Measurements from ENCODE around the gene NDST1.

NDST1 gene

GRCh38 chr5:150601491-150602345 lies 93.8 kb downstream of the NDST1 start:
- peaks cover 3% of the 10 kb centered on the region for H3K27me3 ChIP-seq (ENCODE audit: insufficient read depth, low read length, poor library complexity)
- no peaks in the 10 kb centered on the region; the same call in 1 of the 2 replicates for H4K20me1 ChIP-seq (ENCODE audit: insufficient read depth, low read length)
- ATAC-seq (ENCODE audit: insufficient read depth, low read depth) (no peak), DNase-seq (no peak)
- no peaks in the 10 kb centered on the region for H3K79me2 ChIP-seq (ENCODE audit: insufficient read depth, low read length)
- H3K4me2 ChIP-seq (ENCODE audit: insufficient read depth, low read length), result no peak overlapping the region
- H3K36me3 ChIP-seq (ENCODE audit: insufficient read depth, low read length), result no peaks in the 10 kb centered on the region
- H2AFZ ChIP-seq (ENCODE audit: low read depth, low read length), result no peak overlapping the region
- no peak for TF ChIP-seq EZH2 (IDR thresholded peaks at IDR 0.05; ENCODE audit: borderline replicate concordance, low read depth, low read length, severe bottlenecking)
- no peak for TF ChIP-seq CTCF (IDR thresholded peaks at IDR 0.05; ENCODE audit: borderline replicate concordance, extremely low read depth, low read length, poor library complexity, severe bottlenecking)
- H3K9me3 ChIP-seq (ENCODE audit: insufficient read depth, low read length, severe bottlenecking), result no peaks in the 10 kb centered on the region
- H3K27ac ChIP-seq (ENCODE audit: low read length), result no peak overlapping the region
- no peak overlapping the region for H3K9ac ChIP-seq (ENCODE audit: low read depth, low read length)
- H3K4me1 ChIP-seq (ENCODE audit: insufficient read depth, low read length), result no peaks in the 10 kb centered on the region
- no peak overlapping the region for H3K4me3 ChIP-seq (ENCODE audit: low read depth in 1 of 2, low read length in 2 of 2)

GRCh38 chr5:150603052-150603451 lies 95.1 kb downstream of the NDST1 start:
- Histone ChIP-seq H3K27me3 (ENCODE audit: insufficient read depth, low read length, poor library complexity) (peaks cover 3% of the 10 kb centered on the region), H3K9me3 (ENCODE audit: insufficient read depth, low read length, severe bottlenecking) (no peaks in the 10 kb centered on the region), H3K4me3 (ENCODE audit: low read depth in 1 of 2, low read length in 2 of 2) (no peak overlapping the region), H3K36me3 (ENCODE audit: insufficient read depth, low read length) (no peaks in the 10 kb centered on the region), H3K4me1 (ENCODE audit: insufficient read depth, low read length) (no peaks in the 10 kb centered on the region), H3K79me2 (ENCODE audit: insufficient read depth, low read length) (no peaks in the 10 kb centered on the region), H2AFZ (ENCODE audit: low read depth, low read length) (no peak overlapping the region), H3K27ac (ENCODE audit: low read length) (no peak overlapping the region), H4K20me1 (ENCODE audit: insufficient read depth, low read length) (no peaks in the 10 kb centered on the region; the same call in 1 of the 2 replicates), H3K9ac (ENCODE audit: low read depth, low read length) (no peak overlapping the region), H3K4me2 (ENCODE audit: insufficient read depth, low read length) (no peak overlapping the region)
- TF ChIP-seq EZH2 (IDR thresholded peaks at IDR 0.05; ENCODE audit: borderline replicate concordance, low read depth, low read length, severe bottlenecking) (no peak), CTCF (IDR thresholded peaks at IDR 0.05; ENCODE audit: borderline replicate concordance, extremely low read depth, low read length, poor library complexity, severe bottlenecking) (no peak)
- DNase-seq, result no peak
- no peak for ATAC-seq (ENCODE audit: insufficient read depth, low read depth)

- Histone ChIP-seq H3K9me3 (ENCODE audit: insufficient read depth, low read length, severe bottlenecking) (no peaks in the 10 kb centered on the region), H3K4me2 (ENCODE audit: insufficient read depth, low read length) (no peak overlapping the region), H4K20me1 (ENCODE audit: insufficient read depth, low read length) (no peaks in the 10 kb centered on the region; the same call in 1 of the 2 replicates), H3K4me3 (ENCODE audit: low read depth in 1 of 2, low read length in 2 of 2) (no peak overlapping the region), H3K4me1 (ENCODE audit: insufficient read depth, low read length) (no peaks in the 10 kb centered on the region), H2AFZ (ENCODE audit: low read depth, low read length) (no peak overlapping the region), H3K27me3 (ENCODE audit: insufficient read depth, low read length, poor library complexity) (peaks cover 3% of the 10 kb centered on the region), H3K36me3 (ENCODE audit: insufficient read depth, low read length) (no peaks in the 10 kb centered on the region), H3K27ac (ENCODE audit: low read length) (no peak overlapping the region), H3K9ac (ENCODE audit: low read depth, low read length) (no peak overlapping the region), H3K79me2 (ENCODE audit: insufficient read depth, low read length) (no peaks in the 10 kb centered on the region)
- no peak for ATAC-seq (ENCODE audit: insufficient read depth, low read depth)
- DNase-seq, result no peak
- TF ChIP-seq CTCF (IDR thresholded peaks at IDR 0.05; ENCODE audit: borderline replicate concordance, extremely low read depth, low read length, poor library complexity, severe bottlenecking), result no peak
- TF ChIP-seq EZH2 (IDR thresholded peaks at IDR 0.05; ENCODE audit: borderline replicate concordance, low read depth, low read length, severe bottlenecking), result no peak
These were observed 95.6 kb downstream of the NDST1 start for GRCh38 chr5:150603491-150603890.
